ENCODE measurements around the gene C1orf210.

GRCh38 chr1:43238991-43239469 lies 46.4 kb downstream of the C1orf210 start:
- TF ChIP-seq POLR2AphosphoS5 (IDR thresholded peaks at IDR 0.05; ENCODE audit: borderline replicate concordance, low read depth, low read length) (no peak), EZH2 (IDR thresholded peaks at IDR 0.05) (no peak)

Data from SK-N-MC (cell line).